GM19372 (cell line): ENCODE data around the gene FAM156A.
"Not testable (repeated sequence)": the region's sequence is repeated elsewhere in the genome, so short reads cannot be mapped to it uniquely, and the experiment has no call there.

Experiments
- ATAC-seq: cut with Tn5 transposase; IDR thresholded peaks from one replicate; pipeline ENCODE4 v1.9.1; 2021; ENCODE audit warnings: mild to moderate bottlenecking, low read depth, moderate library complexity; ENCODE audit not compliant: unreplicated experiment

The FAM156A gene

GRCh38 chrX:52967922-52968321, 9.6 kb upstream of the FAM156A start:
- ATAC-seq: not testable (repeated sequence)

- ATAC-seq: not testable (repeated sequence)
Measured at GRCh38 chrX:52966993-52967738, 8.8 kb upstream of the FAM156A start.

GRCh38 chrX:52958961-52959360, 643 bp upstream of the FAM156A start:
- ATAC-seq: peak; percentile 14

- not testable (repeated sequence) for ATAC-seq
Measured at GRCh38 chrX:52949884-52950283, 8.4 kb downstream of the FAM156A start.

- not testable (repeated sequence) for ATAC-seq
Measured at GRCh38 chrX:52949325-52949724, 9.0 kb downstream of the FAM156A start.

GRCh38 chrX:52948265-52948664, 10.1 kb downstream of the FAM156A start:
- not testable (repeated sequence) for ATAC-seq

GRCh38 chrX:52947501-52947900, 10.8 kb downstream of the FAM156A start:
- ATAC-seq: not testable (repeated sequence)

GRCh38 chrX:52945838-52946494, 12.4 kb downstream of the FAM156A start:
- not testable (repeated sequence) for ATAC-seq

- not testable (repeated sequence) for ATAC-seq
Measured at GRCh38 chrX:52941728-52942127, 16.6 kb downstream of the FAM156A start.

- not testable (repeated sequence) for ATAC-seq
Measured at GRCh38 chrX:52940704-52941103, 17.6 kb downstream of the FAM156A start.

GRCh38 chrX:52935470-52935784, 22.9 kb downstream of the FAM156A start:
- not testable (repeated sequence) for ATAC-seq

- peak; percentile 76 for ATAC-seq
Measured at GRCh38 chrX:52934704-52935469, 23.4 kb downstream of the FAM156A start.

- ATAC-seq: no peak
Measured at GRCh38 chrX:52933976-52934703, 24.2 kb downstream of the FAM156A start.

GRCh38 chrX:52933213-52933612, 25.1 kb downstream of the FAM156A start:
- ATAC-seq: no peak

- ATAC-seq: not testable (repeated sequence)
Measured at GRCh38 chrX:52930214-52930613, 28.1 kb downstream of the FAM156A start.

- peak; percentile 20 for ATAC-seq
Measured at GRCh38 chrX:52923781-52924241, 34.5 kb downstream of the FAM156A start.

- not testable (repeated sequence) for ATAC-seq
Measured at GRCh38 chrX:52914704-52915103, 43.6 kb downstream of the FAM156A start.

GRCh38 chrX:52913681-52914080, 44.6 kb downstream of the FAM156A start:
- not testable (repeated sequence) for ATAC-seq

GRCh38 chrX:52909313-52909969, 48.9 kb downstream of the FAM156A start:
- ATAC-seq: not testable (repeated sequence)

- ATAC-seq: not testable (repeated sequence)
Measured at GRCh38 chrX:52907900-52908299, 50.4 kb downstream of the FAM156A start.
